Left renal cortex interstitium (tissue), 4 donors: Measurements from ENCODE around the gene KIAA1191. TPM values are rescaled to one million over a fixed set of nuclear protein-coding genes. Genes with fewer than 3 reads are reported as not detected.

Experiments
- DNase-seq, 4 donors: peaks; one replicate each; pipeline ENCODE4 v3.0.0-alpha.2; 2013; ENCODE audit warnings: low read depth in 4 of 4, low spot score in 2 of 4, missing footprints in 1 of 4
- polyA plus RNA-seq, 4 donors: library from polyadenylated mRNA; unstranded; fragments of 120-200 nt; gene quantifications; one replicate each; pipeline ENCODE4 v1.2.1, GENCODE V29; 2013; ENCODE audit not compliant: insufficient read length in 4 of 4

KIAA1191 gene
- polyA plus RNA-seq, 4 donors = 138 to 171 (median 160) TPM

GRCh38 chr5:176366232-176366894, 4.8 kb upstream of the KIAA1191 start:
- no peak for DNase-seq

- DNase-seq = peak in 2 of 4 donors; percentile 16 to 17
Measured at GRCh38 chr5:176365351-176366231, 4.0 kb upstream of the KIAA1191 start, which contains the start of gene ARL10. TSS of gene ARL10 (plus strand) at chr5:176365487. CDS start at chr5:176365564, 77 bp downstream.

- DNase-seq = no peak
Measured at GRCh38 chr5:176364765-176365350, 3.3 kb upstream of the KIAA1191 start.

DNA sequence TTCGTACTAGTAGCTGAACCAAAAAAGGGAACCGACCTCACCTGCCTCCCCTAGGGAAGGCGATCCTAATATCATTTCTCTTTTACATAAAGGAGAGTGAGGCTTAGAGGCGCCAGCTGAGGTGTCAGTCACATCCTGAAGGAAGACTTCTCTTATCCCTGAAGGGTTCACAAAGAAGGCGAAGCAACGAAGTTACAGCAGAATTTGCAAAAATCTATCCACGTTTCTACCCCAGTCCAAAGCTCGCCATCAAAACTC, 598 bp upstream of the KIAA1191 start:
- DNase-seq = no peak

DNA sequence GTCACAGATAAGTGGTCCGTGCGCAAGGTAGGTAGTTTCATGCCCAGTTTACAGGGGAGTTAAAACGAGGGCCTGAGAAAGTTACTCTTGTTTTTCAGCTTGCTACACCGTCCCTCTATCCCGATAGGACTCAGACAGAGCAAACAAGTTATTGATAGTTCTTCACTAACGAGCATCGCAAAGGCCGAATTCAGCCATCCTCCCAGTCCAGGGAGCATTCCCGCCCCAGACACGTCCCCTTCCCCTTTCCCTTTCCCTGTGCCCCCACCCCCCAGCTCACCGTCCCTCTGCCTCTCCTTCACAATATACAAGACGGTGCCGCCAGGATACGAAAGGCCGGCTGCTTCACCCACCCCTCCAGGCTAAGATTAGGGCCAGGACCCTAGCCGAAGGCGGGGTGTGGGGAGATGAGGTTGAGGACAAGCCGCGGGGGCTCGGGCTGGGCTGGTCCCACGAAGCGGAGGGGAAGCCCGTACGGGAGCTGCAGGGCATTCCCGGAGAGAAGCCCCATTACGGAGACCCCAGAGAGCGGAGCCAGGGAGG, 599 bp downstream of the KIAA1191 start:
- peak in 1 of 4 donors; percentile 14 for DNase-seq

DNA sequence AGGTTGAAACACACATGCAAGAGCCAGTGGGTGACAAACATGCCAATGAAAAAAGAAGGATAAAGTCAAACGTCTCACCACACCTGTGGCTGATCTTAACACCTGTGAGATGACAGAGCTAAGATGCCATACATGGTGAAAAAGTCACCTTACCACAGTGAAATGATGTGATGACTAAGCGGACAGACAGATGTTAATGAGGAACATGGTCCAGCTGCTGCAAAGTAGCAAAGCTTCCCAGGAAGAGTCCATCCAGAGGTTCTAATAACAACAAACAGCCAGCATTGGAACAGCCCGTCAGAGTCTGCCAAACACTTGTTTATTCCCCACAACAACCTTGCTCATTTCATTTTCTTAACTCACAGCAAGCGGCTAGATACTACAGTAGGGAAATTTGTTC, 1.9 kb downstream of the KIAA1191 start:
- no peak for DNase-seq

DNA sequence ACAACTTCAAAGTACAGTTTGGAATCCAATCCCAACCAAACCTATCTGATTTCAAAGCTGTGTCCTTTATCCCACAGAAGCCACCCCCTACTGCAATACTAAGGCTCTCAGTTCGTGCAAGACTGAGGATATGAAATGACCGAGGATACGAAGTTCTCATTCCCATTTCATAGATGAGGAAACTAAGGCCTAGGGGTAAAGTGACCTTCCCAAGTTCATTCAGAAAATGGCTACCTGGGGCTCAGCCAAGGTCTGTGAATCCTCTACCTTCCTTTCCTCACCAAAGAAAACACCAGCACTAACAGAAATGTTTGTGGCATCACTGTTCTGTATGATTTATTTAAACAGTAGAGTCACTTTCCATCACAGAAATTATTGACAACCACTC, 5.4 kb downstream of the KIAA1191 start:
- DNase-seq = no peak

GRCh38 chr5:176355400-176356178, 6.0 kb downstream of the KIAA1191 start:
- DNase-seq = no peak

- DNase-seq = no peak
Measured at GRCh38 chr5:176353533-176353932, 8.0 kb downstream of the KIAA1191 start.

GRCh38 chr5:176352116-176352878, 9.3 kb downstream of the KIAA1191 start:
- no peak for DNase-seq

- DNase-seq = no peak
Measured at GRCh38 chr5:176350416-176350815, 11.1 kb downstream of the KIAA1191 start.

GRCh38 chr5:176342766-176343458, 18.7 kb downstream of the KIAA1191 start:
- DNase-seq = no peak

- DNase-seq = no peak
Measured at GRCh38 chr5:176342158-176342483, 19.4 kb downstream of the KIAA1191 start.

- DNase-seq = no peak
Measured at GRCh38 chr5:176341325-176342157, 20.0 kb downstream of the KIAA1191 start.

DNA sequence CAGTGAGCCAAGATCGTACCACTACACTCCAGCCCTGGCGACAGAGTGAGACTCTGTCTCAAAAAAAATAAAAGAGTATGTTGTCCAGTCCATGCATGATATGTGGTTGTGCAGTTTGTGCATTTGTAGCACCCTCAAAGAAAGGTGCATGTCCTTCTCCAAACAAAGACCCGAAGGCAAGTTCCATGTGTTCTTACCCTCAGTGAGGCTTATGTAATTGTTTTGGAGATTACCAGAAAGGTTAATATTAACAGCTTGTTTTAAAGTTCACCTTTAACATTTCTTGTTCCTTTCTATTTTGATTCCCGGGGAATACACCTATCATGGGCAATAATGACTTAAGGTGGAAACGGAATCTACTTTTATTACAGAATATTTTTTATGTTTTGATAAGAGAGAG, 22.3 kb downstream of the KIAA1191 start:
- no peak for DNase-seq

DNA sequence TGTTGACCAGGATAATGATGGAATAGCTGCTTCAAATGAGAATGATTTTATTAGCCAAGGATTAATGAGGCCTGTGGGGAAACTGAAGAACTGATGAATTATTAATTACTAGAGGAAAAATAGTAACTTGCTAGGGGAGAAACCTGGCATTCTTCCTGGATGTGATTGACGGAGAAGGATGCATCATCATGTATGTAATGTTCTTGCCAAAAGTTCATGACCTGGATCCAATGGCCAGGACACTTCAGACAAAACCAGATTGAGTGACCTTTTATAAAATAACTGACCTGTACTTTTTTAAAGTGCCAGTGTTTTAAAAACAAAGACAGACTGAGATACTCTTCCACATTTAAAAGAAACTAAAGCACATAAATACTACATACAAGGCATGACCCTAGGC, 23.7 kb downstream of the KIAA1191 start:
- DNase-seq = no peak

- no peak for DNase-seq
Measured at GRCh38 chr5:176334031-176334770, 27.4 kb downstream of the KIAA1191 start.

- DNase-seq = no peak
Measured at GRCh38 chr5:176320577-176320976, 41.0 kb downstream of the KIAA1191 start.
